ENCODE results near the gene THSD7A.
"Not testable (repeated sequence)": the region's sequence is repeated elsewhere in the genome, so short reads cannot be mapped to it uniquely, and the experiment has no call there.

THSD7A gene

GRCh38 chr7:11486271-11486670 is 345.7 kb downstream of the THSD7A start:
- DNase-seq: no peak

- DNase-seq: no peak
Measured at GRCh38 chr7:11485636-11486035, 346.4 kb downstream of the THSD7A start.

GRCh38 chr7:11480143-11480542 is 351.9 kb downstream of the THSD7A start:
- no peak for DNase-seq

- DNase-seq: no peak
Measured at GRCh38 chr7:11478882-11479281, 353.1 kb downstream of the THSD7A start.

- DNase-seq: no peak
Measured at GRCh38 chr7:11478426-11478825, 353.6 kb downstream of the THSD7A start.

GRCh38 chr7:11474902-11475585 is 357.0 kb downstream of the THSD7A start:
- no peak for DNase-seq

- DNase-seq: no peak
Measured at GRCh38 chr7:11473807-11474424, 358.1 kb downstream of the THSD7A start.

- DNase-seq: no peak
Measured at GRCh38 chr7:11473220-11473619, 358.8 kb downstream of the THSD7A start.

GRCh38 chr7:11472646-11473045 is 359.4 kb downstream of the THSD7A start:
- DNase-seq: no peak

- no peak for DNase-seq
Measured at GRCh38 chr7:11471255-11471654, 360.7 kb downstream of the THSD7A start.

GRCh38 chr7:11469028-11469745 is 362.8 kb downstream of the THSD7A start:
- no peak for DNase-seq

GRCh38 chr7:11466517-11467105 is 365.4 kb downstream of the THSD7A start:
- no peak for DNase-seq

GRCh38 chr7:11464624-11465023 is 367.4 kb downstream of the THSD7A start:
- DNase-seq: no peak

GRCh38 chr7:11461946-11462345 is 370.1 kb downstream of the THSD7A start:
- DNase-seq: no peak

GRCh38 chr7:11458736-11459483 is 373.1 kb downstream of the THSD7A start:
- no peak for DNase-seq

- DNase-seq: no peak
Measured at GRCh38 chr7:11457419-11457818, 374.6 kb downstream of the THSD7A start.

GRCh38 chr7:11456574-11456973 is 375.4 kb downstream of the THSD7A start:
- no peak for DNase-seq

- DNase-seq: no peak
Measured at GRCh38 chr7:11452476-11452875, 379.5 kb downstream of the THSD7A start.

GRCh38 chr7:11450281-11450680 is 381.7 kb downstream of the THSD7A start:
- no peak for DNase-seq

- no peak for DNase-seq
Measured at GRCh38 chr7:11449316-11449715, 382.7 kb downstream of the THSD7A start.

- DNase-seq: no peak
Measured at GRCh38 chr7:11448323-11448722, 383.7 kb downstream of the THSD7A start.

GRCh38 chr7:11447106-11447505 is 384.9 kb downstream of the THSD7A start:
- DNase-seq: no peak

GRCh38 chr7:11443934-11444333 is 388.1 kb downstream of the THSD7A start:
- DNase-seq: not testable (repeated sequence)

All from right forelimb (tissue), 1 donor.